GM23338 (cell line): Measurements from ENCODE around the gene COL4A2. TPM values are rescaled to one million over a fixed set of nuclear protein-coding genes. Genes with fewer than 3 reads are reported as not detected.

Experiments
- CREB1 ChIP-seq: fragments of 250-450 bp; sonication (Bioruptor Pico); IDR thresholded peaks from 2 replicates; pipeline ENCODE4 v1.5.0; 2020; ENCODE audit warnings: low read depth, mild to moderate bottlenecking, moderate library complexity
- EZH2phosphoT487 ChIP-seq: fragments of 200-600 bp; sonication (generic); IDR thresholded peaks from one replicate; pipeline ENCODE4 v1.8.1; 2018; ENCODE audit warnings: antibody characterized with exemption; ENCODE audit not compliant: unreplicated experiment
- NANOG ChIP-seq: IDR thresholded peaks from 2 replicates; pipeline ENCODE4 v1.6.1; 2016; ENCODE audit warnings: antibody characterized with exemption, borderline replicate concordance
- POLR2AphosphoS5 ChIP-seq: IDR thresholded peaks from 2 replicates; pipeline ENCODE4 v1.6.1; 2016; ENCODE audit warnings: antibody characterized with exemption, low read depth
- STAT1 ChIP-seq: IDR thresholded peaks from one replicate; pipeline ENCODE4 v1.6.1; 2016; ENCODE audit warnings: antibody characterized with exemption; ENCODE audit not compliant: unreplicated experiment
- ZNF331 ChIP-seq: fragments of 250-450 bp; sonication (Bioruptor Pico); IDR thresholded peaks from 2 replicates; pipeline ENCODE4 v1.5.0; 2020; ENCODE audit warnings: low read depth, mild to moderate bottlenecking, moderate library complexity
- polyA plus RNA-seq: library from polyadenylated mRNA; unstranded; fragments of >200 nt; fragmentation: Nextera tagmentation; extraction: Ambion mirVana; gene quantifications from 2 replicates; pipeline ENCODE4 v1.2.1, GENCODE V29; 2016
- total RNA-seq: library from RNA; depleted of rRNA; stranded (reverse); fragments of >200 nt; shearing (Covaris generic); gene quantifications from 2 replicates; pipeline ENCODE4 v1.2.3, GENCODE V29; 2014
- TF ChIP-seq, protein P1 (sequence below): fragments of 250-450 bp; sonication (Bioruptor Pico); IDR thresholded peaks from 2 replicates; pipeline ENCODE4 v1.5.0; 2020; ENCODE audit warnings: mild to moderate bottlenecking, moderate library complexity
- TF ChIP-seq, protein P2 (sequence below), 2 experiments: fragments of 200-600 bp in 1 of 2; sonication (generic) in 1 of 2; conservative IDR thresholded peaks; 2 replicates each; pipeline versions ENCODE4 v1.5.1 to v1.6.1; 2016 to 2017; ENCODE audit warnings: antibody characterized with exemption in 2 of 2, low read depth in 2 of 2, mild to moderate bottlenecking in 2 of 2, moderate library complexity in 1 of 2

COL4A2 gene
- total and polyA plus RNA-seq, 2 experiments from 2014 or later: 37.4 to 131 TPM

DNA sequence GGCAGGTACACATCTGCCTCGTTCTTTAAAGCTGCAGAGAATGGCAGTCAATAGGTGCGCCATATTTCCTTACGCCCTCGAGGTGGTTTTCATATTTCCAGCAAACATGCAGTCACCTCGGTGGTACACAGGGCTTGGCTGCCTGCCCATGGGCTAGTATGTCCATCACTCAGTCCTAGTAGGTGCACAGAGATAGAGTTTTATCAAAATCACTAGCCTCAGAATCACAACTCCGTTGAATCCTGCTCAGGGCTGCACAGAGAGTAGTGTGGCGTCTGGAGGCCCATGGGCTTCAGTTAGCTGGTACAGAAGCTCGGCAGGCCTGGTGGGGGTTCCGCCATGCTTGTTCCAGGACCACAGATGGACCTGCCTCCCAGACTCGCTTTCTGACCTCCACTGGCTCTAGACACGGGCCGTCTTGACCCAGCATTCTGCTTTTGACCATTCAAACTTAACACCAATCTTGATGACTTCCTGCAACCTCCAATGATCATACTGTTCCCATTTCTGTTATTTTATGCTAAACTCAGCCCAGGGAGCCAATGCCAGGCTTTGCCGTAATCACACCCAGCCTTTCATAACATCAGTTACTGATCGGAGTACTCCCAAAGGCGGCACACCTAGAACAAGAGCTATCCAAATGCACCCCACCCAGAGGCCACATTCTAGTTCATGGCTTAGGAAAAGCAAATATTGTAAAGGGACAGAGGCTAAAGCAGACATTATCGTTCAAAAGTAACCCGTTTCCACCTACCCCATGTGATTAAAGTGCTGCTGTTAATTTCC lies 134.1 kb downstream of the COL4A2 start (continued):
- TF ChIP-seq, protein P1, sequence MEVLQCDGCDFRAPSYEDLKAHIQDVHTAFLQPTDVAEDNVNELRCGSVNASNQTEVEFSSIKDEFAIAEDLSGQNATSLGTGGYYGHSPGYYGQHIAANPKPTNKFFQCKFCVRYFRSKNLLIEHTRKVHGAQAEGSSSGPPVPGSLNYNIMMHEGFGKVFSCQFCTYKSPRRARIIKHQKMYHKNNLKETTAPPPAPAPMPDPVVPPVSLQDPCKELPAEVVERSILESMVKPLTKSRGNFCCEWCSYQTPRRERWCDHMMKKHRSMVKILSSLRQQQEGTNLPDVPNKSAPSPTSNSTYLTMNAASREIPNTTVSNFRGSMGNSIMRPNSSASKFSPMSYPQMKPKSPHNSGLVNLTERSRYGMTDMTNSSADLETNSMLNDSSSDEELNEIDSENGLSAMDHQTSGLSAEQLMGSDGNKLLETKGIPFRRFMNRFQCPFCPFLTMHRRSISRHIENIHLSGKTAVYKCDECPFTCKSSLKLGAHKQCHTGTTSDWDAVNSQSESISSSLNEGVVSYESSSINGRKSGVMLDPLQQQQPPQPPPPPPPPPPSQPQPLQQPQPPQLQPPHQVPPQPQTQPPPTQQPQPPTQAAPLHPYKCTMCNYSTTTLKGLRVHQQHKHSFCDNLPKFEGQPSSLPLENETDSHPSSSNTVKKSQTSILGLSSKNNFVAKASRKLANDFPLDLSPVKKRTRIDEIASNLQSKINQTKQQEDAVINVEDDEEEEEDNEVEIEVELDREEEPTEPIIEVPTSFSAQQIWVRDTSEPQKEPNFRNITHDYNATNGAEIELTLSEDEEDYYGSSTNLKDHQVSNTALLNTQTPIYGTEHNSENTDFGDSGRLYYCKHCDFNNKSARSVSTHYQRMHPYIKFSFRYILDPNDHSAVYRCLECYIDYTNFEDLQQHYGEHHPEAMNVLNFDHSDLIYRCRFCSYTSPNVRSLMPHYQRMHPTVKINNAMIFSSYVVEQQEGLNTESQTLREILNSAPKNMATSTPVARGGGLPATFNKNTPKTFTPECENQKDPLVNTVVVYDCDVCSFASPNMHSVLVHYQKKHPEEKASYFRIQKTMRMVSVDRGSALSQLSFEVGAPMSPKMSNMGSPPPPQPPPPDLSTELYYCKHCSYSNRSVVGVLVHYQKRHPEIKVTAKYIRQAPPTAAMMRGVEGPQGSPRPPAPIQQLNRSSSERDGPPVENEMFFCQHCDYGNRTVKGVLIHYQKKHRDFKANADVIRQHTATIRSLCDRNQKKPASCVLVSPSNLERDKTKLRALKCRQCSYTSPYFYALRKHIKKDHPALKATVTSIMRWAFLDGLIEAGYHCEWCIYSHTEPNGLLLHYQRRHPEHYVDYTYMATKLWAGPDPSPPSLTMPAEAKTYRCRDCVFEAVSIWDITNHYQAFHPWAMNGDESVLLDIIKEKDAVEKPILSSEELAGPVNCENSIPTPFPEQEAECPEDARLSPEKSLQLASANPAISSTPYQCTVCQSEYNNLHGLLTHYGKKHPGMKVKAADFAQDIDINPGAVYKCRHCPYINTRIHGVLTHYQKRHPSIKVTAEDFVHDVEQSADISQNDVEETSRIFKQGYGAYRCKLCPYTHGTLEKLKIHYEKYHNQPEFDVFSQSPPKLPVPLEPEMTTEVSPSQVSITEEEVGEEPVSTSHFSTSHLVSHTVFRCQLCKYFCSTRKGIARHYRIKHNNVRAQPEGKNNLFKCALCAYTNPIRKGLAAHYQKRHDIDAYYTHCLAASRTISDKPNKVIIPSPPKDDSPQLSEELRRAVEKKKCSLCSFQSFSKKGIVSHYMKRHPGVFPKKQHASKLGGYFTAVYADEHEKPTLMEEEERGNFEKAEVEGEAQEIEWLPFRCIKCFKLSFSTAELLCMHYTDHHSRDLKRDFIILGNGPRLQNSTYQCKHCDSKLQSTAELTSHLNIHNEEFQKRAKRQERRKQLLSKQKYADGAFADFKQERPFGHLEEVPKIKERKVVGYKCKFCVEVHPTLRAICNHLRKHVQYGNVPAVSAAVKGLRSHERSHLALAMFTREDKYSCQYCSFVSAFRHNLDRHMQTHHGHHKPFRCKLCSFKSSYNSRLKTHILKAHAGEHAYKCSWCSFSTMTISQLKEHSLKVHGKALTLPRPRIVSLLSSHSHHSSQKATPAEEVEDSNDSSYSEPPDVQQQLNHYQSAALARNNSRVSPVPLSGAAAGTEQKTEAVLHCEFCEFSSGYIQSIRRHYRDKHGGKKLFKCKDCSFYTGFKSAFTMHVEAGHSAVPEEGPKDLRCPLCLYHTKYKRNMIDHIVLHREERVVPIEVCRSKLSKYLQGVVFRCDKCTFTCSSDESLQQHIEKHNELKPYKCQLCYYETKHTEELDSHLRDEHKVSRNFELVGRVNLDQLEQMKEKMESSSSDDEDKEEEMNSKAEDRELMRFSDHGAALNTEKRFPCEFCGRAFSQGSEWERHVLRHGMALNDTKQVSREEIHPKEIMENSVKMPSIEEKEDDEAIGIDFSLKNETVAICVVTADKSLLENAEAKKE (CRISPR knock-in tag): no peak
- TF ChIP-seq, protein P2, sequence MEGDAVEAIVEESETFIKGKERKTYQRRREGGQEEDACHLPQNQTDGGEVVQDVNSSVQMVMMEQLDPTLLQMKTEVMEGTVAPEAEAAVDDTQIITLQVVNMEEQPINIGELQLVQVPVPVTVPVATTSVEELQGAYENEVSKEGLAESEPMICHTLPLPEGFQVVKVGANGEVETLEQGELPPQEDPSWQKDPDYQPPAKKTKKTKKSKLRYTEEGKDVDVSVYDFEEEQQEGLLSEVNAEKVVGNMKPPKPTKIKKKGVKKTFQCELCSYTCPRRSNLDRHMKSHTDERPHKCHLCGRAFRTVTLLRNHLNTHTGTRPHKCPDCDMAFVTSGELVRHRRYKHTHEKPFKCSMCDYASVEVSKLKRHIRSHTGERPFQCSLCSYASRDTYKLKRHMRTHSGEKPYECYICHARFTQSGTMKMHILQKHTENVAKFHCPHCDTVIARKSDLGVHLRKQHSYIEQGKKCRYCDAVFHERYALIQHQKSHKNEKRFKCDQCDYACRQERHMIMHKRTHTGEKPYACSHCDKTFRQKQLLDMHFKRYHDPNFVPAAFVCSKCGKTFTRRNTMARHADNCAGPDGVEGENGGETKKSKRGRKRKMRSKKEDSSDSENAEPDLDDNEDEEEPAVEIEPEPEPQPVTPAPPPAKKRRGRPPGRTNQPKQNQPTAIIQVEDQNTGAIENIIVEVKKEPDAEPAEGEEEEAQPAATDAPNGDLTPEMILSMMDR (conservative IDR thresholded peaks at IDR 0.05; ENCODE audit: low read depth in 2 of 2): no peak
- TF ChIP-seq CREB1: no peak
- no peak for TF ChIP-seq POLR2AphosphoS5
- TF ChIP-seq STAT1: no peak
- TF ChIP-seq ZNF331 (CRISPR knock-in tag): no peak
- no peak for TF ChIP-seq NANOG
- no peak for TF ChIP-seq EZH2phosphoT487
